IPS-20b (cell line): ENCODE results near the gene AFG1L.
"Not testable (repeated sequence)": the region's sequence is repeated elsewhere in the genome, so short reads cannot be mapped to it uniquely, and the experiment has no call there.

Experiments used
- H3K27ac ChIP-seq: one replicate; pipeline ENCODE4 v1.5.1; 2013; ENCODE audit warnings: low read length
- H3K27me3 ChIP-seq: 2 replicates; pipeline ENCODE4 v1.6.1; 2013; ENCODE audit warnings: mild to moderate bottlenecking, low read length, inconsistent platforms; ENCODE audit not compliant: insufficient read depth
- H3K36me3 ChIP-seq: 2 replicates; pipeline ENCODE4 v1.6.1; 2013; ENCODE audit warnings: low read depth, mild to moderate bottlenecking, inconsistent platforms, low read length, moderate library complexity; ENCODE audit not compliant: insufficient read depth
- H3K4me1 ChIP-seq: 2 replicates; pipeline ENCODE4 v1.6.1; 2013; ENCODE audit warnings: mild to moderate bottlenecking, control low read depth, inconsistent platforms, low read length, moderate library complexity; ENCODE audit not compliant: insufficient read depth
- H3K4me3 ChIP-seq: 2 replicates; pipeline ENCODE4 v1.5.1; 2013; ENCODE audit warnings: mild to moderate bottlenecking, low read length, inconsistent platforms
- H3K9ac ChIP-seq: 2 replicates; pipeline ENCODE4 v1.6.1; 2013; ENCODE audit warnings: low read depth, mild to moderate bottlenecking, inconsistent platforms, low read length, moderate library complexity
- H3K9me3 ChIP-seq: 2 replicates; pipeline ENCODE4 v1.6.1; 2013; ENCODE audit warnings: mild to moderate bottlenecking, low read depth, low read length, inconsistent platforms; ENCODE audit not compliant: insufficient read depth

The AFG1L gene

DNA sequence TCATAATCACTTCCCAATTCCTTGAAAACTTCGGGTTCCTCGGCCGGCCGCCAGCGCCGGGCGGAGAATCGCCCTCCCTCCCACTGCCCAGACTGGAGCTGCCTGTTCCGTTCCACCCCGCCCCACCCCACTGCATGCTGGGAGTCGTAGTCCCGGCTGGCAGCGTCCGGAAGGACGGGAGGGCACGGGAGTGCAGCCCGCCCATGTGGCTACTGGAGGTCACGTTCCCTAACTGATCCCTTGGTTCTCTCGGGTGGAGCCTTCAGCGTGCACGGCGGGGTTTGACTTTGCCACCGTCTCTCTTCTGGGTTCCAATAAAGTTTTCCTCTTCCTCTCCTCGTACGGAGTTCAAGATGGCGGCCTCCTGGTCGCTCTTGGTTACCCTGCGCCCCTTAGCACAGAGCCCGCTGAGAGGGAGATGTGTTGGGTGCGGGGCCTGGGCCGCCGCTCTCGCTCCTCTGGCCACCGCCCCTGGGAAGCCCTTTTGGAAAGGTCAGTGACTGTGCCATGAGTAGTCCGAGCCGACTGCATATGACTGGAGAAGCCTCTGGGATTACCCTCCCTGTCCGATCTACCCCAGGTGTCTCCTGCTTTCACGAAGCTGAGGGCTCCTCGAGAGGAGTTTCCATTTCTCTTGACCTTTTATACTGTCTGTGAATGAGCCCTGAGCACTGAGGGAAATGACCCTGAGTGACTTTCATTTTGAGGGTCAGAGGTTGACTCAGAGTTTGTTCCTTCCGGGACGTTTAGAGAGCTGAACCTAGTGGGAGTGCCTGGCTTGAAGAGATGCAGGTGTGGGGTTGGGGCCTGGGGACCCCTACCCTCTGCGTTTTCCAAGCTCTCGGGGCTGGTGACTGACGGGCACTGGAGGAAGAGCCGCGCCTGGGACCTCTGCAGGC is at the start of gene AFG1L:
TSS of gene AFG1L (plus strand) at position 328 of the 899 bp plus-strand sequence. CDS start at position 354, 26 bp downstream.
- peak within 1 kb of the TSS; percentile 91 for H3K4me3 ChIP-seq
- H3K9me3 ChIP-seq = no peaks in the 10 kb centered on the region
- H3K27ac ChIP-seq = peak within 1 kb of the TSS; percentile 91
- H3K36me3 ChIP-seq = no peaks in the 10 kb centered on the region
- H3K4me1 ChIP-seq = peaks cover 6% of the 10 kb centered on the region; the same call in 1 of the 2 replicates
- peak within 1 kb of the TSS; percentile 87 for H3K9ac ChIP-seq
- H3K27me3 ChIP-seq = no peaks in the 10 kb centered on the region

DNA sequence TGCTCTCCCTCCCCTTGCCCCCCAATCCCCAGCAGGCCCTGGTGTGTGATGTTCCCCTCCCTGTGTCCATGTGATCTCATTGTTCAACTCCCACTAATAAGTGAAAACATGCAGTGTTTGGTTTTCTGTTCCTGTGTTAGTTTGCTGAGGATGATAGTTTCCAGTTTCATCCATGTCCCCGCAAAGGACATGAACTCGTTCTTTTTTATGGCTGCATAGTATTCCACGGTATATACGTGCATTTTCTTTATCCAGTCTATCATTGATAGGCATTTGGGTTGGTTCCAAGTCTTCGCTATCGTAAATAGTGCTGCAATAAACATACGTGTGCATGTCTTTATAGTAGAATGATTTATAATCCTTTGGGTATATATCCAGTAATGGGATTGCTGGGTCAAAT is 49.8 kb upstream of the AFG1L start:
- not testable (repeated sequence) for H3K9me3 ChIP-seq, H3K4me3 ChIP-seq, H3K36me3 ChIP-seq, H3K27me3 ChIP-seq, H3K27ac ChIP-seq, H3K9ac ChIP-seq, H3K4me1 ChIP-seq

DNA sequence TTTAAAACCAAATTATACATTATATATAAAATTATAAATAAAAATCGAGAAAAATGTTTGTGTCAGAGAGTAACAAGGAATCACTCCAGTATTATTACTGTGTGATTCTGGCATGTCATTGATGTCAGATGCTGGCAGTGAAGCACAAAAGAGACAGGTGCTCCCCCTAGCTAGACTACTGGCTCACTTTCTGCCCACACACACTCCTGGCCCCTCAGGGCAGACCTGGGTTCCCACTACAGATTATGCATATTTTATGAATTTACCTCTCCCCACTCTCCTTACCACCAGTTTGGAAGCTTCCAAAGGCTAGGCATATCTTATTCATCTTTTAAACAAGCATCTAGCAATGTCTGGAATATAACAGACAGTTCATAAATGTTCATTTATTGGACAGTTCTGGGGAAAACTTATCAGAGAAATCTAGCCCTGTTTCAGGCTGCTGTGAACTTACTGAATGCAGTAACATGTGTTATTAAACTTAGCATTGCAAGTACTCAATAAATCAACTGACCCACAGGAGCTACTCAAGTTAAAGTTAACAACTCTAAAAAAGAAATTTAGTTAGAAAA is 46.8 kb upstream of the AFG1L start:
- H3K4me3 ChIP-seq = no peak overlapping the region
- H3K36me3 ChIP-seq = no peaks in the 10 kb centered on the region; the same call in 1 of the 2 replicates
- no peaks in the 10 kb centered on the region for H3K4me1 ChIP-seq
- H3K27ac ChIP-seq = no peak overlapping the region
- H3K9ac ChIP-seq = no peak overlapping the region
- H3K9me3 ChIP-seq = no peaks in the 10 kb centered on the region
- H3K27me3 ChIP-seq = no peaks in the 10 kb centered on the region

DNA sequence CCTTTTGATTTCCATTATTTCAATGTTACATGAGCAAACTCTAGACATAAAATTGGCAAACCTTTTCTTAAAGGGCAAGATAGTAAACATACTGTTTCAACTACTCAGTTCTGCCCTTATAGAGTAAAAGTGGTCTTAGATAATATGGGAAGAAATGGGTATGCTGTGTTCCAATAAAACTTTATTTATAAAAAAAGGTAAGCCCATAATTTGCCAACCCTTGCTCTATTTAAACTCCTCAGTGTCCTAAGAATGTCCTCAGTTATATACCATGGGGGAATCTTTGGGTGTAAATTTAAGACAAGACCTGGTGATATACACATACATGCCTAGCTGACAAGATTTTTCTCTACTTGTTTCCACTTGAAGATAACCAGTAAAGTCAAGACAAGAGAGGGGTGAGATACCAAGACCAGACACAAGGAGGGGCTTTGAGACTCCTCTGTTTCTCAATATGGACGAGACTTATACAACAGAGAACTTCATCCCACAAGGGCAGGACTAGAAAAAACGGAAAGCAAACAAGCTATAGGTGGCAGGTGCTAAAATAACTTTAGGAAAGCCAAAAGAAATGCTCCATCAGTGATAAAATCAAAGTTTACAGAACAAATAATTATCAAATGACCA is 44.5 kb upstream of the AFG1L start:
- Histone ChIP-seq H3K4me1 (no peaks in the 10 kb centered on the region), H3K9me3 (no peaks in the 10 kb centered on the region), H3K36me3 (no peaks in the 10 kb centered on the region; the same call in 1 of the 2 replicates), H3K9ac (no peak overlapping the region), H3K4me3 (no peak overlapping the region), H3K27me3 (no peaks in the 10 kb centered on the region), H3K27ac (no peak overlapping the region)

DNA sequence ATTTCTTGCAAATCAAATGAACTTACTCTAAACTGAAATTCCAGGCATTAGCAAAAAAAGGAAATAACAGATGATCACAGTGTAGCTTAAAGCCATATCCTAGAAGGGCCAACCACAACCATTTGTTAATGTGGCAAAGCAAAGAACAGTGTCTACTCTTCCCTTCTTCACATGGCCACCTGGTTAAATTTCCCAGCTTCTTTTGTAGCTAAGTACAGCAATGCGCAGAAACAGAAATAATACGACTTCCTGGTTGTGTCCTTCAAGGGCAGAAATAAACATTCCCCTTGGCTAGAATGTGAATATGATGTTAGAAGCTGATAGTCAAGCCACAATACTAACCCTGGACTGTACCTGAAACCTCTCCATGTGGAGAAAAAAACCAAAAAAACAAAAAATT is 43.6 kb upstream of the AFG1L start:
- Histone ChIP-seq H3K27ac (no peak overlapping the region), H3K9me3 (no peaks in the 10 kb centered on the region), H3K4me3 (no peak overlapping the region), H3K4me1 (no peaks in the 10 kb centered on the region), H3K9ac (no peak overlapping the region), H3K27me3 (no peaks in the 10 kb centered on the region), H3K36me3 (no peaks in the 10 kb centered on the region; the same call in 1 of the 2 replicates)

DNA sequence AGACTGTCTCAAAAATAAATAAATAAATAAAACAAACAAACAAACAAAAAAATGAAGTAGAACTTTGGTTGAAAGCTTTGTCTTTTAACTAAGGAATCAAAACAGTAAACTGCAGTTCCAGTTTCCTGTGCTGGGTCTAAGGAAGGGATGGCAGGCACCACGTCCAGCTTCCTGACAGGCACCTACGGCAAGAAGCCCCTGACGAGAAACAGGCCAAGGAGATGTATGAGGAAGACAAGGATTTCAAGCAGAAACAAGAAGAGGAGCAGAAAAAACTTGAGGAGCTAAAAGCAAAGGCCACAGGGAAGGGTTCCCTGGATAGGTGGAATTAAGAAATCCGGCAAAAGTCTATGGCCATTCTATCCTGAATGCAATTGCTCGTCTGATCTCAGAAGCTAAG is 42.8 kb upstream of the AFG1L start:
- no peaks in the 10 kb centered on the region; the same call in 1 of the 2 replicates for H3K36me3 ChIP-seq
- no peaks in the 10 kb centered on the region for H3K4me1 ChIP-seq
- H3K27ac ChIP-seq = no peak overlapping the region
- H3K4me3 ChIP-seq = no peak overlapping the region
- H3K27me3 ChIP-seq = no peaks in the 10 kb centered on the region
- H3K9me3 ChIP-seq = no peaks in the 10 kb centered on the region
- no peak overlapping the region for H3K9ac ChIP-seq

DNA sequence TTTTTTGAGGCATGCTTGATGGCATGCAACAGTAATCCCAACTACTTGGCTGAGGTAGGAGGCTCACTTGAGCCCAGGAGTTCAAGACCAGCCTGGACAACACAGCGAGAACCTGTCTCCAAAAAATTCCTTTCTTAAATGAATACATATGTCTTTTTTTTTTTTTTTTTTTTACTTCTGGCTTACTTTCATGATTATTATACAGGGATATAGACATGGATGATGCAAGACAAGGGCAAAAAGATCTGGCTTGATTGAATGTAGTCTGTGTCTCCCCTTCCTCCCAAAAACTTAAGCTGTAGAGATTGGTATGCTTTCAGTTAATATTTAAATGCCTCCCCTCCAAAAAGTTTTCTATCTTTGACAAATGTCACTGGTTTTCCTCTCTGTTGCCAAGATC is 41.6 kb upstream of the AFG1L start:
- Histone ChIP-seq H3K4me3 (no peak overlapping the region), H3K9ac (no peak overlapping the region), H3K36me3 (no peaks in the 10 kb centered on the region; the same call in 1 of the 2 replicates), H3K27ac (no peak overlapping the region), H3K9me3 (no peaks in the 10 kb centered on the region), H3K27me3 (no peaks in the 10 kb centered on the region), H3K4me1 (no peaks in the 10 kb centered on the region)

DNA sequence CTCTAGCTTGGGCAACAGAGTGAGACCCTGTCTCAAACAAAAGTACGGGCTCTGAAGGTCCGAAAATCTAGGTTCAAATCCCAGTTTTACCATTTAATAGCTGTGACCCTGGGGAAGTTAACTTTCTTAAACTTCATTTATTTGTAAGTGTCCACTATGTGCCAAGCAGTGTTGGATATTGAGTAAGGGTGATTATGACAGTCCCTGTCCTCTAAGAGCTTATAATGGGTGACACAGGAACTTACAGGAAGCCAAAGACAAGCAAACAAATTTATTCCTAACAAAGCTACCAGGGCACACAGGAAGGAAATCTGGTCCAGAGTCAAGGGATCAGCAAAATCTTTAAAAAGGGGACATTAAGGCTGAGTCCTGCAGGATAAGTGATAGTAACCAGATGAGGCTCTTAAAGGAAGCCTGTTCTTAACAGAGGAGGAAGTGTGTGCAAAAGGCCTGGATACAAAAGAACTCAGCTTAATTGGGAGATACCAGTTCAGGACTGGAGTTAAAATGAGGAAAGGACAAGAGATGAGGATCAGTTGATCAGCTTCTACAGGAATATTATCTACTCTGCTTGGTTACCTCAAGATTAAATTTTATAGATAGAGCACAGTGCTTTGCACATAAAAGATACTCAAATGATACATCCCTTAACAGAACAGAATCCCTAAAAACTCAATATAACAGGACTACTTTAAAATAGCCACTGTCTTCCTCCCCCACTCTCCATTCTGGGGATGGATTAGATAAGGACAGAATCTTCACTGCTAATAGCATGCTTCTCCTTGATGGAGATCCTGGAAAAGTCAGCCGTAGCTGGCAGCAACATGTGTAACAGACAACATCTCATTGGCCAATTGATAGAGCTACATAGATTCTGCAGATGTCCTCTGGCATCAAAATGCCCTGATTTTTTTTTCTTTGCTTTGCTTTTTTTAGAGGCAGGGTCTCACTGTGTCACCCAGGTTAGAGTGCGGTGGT is 40.1 kb upstream of the AFG1L start:
- H3K36me3 ChIP-seq = no peaks in the 10 kb centered on the region; the same call in 1 of the 2 replicates
- H3K4me3 ChIP-seq = no peak overlapping the region
- H3K27ac ChIP-seq = no peak overlapping the region
- H3K27me3 ChIP-seq = no peaks in the 10 kb centered on the region
- H3K9me3 ChIP-seq = no peaks in the 10 kb centered on the region
- no peak overlapping the region for H3K9ac ChIP-seq
- H3K4me1 ChIP-seq = no peaks in the 10 kb centered on the region; the same call in 1 of the 2 replicates

DNA sequence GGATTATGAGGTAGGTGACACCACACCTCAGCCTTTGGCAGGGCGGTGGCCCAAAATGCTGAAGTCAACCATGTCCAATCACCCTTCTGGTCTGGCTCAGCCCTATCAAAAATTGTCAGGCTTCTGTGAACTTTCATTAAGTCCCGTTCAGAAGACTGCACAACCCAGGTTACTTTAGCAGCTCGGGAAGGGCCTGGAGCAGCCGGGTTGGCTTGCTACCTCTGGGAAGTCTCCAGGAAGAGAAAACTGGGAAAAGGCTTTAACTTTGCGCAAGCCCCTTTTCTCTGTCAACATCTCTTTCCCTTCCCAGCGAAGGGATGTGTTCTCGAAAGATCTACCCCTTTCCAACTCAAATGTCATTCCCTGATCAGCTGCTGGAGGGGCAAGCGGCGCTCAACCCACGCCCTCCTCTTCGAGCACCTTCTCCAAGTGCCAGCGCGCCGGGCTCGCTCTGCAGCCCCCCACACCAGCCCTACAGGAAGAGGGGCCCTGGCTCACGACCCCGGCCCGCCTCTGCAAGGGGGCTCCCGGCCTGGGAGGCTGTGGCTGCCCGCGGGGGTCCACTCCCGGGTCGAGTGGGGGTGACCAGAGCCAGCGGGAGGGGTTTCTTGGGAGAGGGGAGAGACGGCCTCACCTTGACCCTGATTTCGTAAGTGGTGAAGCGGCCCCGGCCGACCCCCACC is 34.6 kb upstream of the AFG1L start:
- peak overlapping the region; percentile 84; the same call in 1 of the 2 replicates for H3K9ac ChIP-seq
- H3K9me3 ChIP-seq = no peaks in the 10 kb centered on the region
- no peaks in the 10 kb centered on the region; the same call in 1 of the 2 replicates for H3K4me1 ChIP-seq
- H3K4me3 ChIP-seq = peak overlapping the region; percentile 75
- no peak overlapping the region for H3K27ac ChIP-seq
- H3K27me3 ChIP-seq = no peaks in the 10 kb centered on the region
- no peaks in the 10 kb centered on the region for H3K36me3 ChIP-seq

DNA sequence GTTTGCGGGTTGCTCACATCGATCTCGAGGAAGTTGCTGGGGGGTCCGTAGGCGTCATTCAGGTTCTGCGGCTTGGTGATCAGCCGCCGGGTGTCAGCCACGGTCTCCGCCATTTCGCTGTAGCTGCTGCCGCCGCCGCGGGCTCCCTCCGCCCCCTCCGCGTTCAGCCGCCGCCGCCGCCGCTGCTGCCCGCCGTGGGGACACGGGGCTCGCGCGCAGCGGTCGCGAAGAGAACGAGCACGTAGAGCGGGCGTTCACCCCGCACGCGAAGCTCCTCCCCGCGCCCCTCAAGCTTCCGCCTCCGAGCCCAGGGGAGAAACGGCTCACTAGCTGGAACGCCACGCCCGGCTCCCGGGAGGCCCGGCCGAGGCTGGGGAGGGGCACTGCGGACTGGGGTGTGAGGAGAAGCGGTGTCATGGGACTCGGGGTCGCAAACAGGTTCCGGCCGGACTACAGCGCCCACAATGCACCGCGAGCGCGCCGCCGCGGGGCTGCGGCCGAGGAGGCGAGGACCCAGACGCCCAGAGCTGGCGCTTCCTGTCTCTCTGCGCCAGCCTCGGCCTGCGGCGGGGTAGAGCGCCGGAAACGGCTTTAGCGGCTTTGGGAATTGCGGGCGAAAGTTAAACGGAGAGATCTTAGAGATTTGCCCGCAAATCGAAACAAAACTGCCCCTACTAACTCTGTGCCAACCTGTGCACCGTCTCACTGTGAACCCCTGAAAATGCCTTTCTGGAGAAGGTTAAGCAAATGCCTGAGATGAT is 33.9 kb upstream of the AFG1L start, which contains the start of gene SNX3:
TSS of gene SNX3 (minus strand) at position 232 of the 761 bp plus-strand sequence. CDS start at position 113, 119 bp downstream.
- peak within 1 kb of the TSS; percentile 84; the same call in 1 of the 2 replicates for H3K9ac ChIP-seq
- H3K4me1 ChIP-seq = no peaks in the 10 kb centered on the region; the same call in 1 of the 2 replicates
- no peaks in the 10 kb centered on the region for H3K36me3 ChIP-seq
- H3K27me3 ChIP-seq = no peaks in the 10 kb centered on the region
- H3K9me3 ChIP-seq = no peaks in the 10 kb centered on the region
- peak within 1 kb of the TSS; percentile 75 for H3K4me3 ChIP-seq
- no peak within 1 kb of the TSS for H3K27ac ChIP-seq
